Activated CD4-positive, alpha-beta memory T cell treated with anti-CD3 and anti-CD28 coated beads for 36 hours (primary cell): Measurements from ENCODE around the gene UNC5A. TPM values are rescaled to one million over a fixed set of nuclear protein-coding genes. Genes with fewer than 3 reads are reported as not detected.

ENCODE experiments used
- total RNA-seq, 2 experiments: library from RNA; stranded (reverse); gene quantifications; one replicate each; pipeline ENCODE4 v1.2.3, GENCODE V29; 2021

The UNC5A gene
- total RNA-seq, 2 experiments from 2014 or later = not detected

Other genes with a start within 250 kb of the UNC5A start
- 1 to 10 TPM; 4.5 to 5.3 TPM for gene GPRIN1, start 200.4 kb upstream of the UNC5A start, total RNA-seq
- gene SNCB, start 180.0 kb upstream of the UNC5A start, total RNA-seq = under 1 TPM in 1 of 2 experiments, not detected in 1; 0.31 TPM
- gene EIF4E1B, start 179.9 kb upstream of the UNC5A start, total RNA-seq = not detected
- gene TSPAN17, start 163.1 kb upstream of the UNC5A start, total RNA-seq = 10 to 100 TPM; 25.2 to 25.3 TPM
- gene HK3, start 88.8 kb downstream of the UNC5A start, total RNA-seq = under 1 TPM; 0.22 to 0.62 TPM
- gene UIMC1, start 196.2 kb downstream of the UNC5A start, total RNA-seq = 10 to 100 TPM; 52.9 to 53.5 TPM
- gene ZNF346, start 212.1 kb downstream of the UNC5A start, total RNA-seq = 10 to 100 TPM; 12.7 to 15.6 TPM